ENCODE data around the gene RAD51. TPM values are rescaled to one million over a fixed set of nuclear protein-coding genes. Genes with fewer than 3 reads are reported as not detected.

The RAD51 gene
- total and polyA plus RNA-seq, 8 donors, result 4.4 to 15.6 (median 12.6) TPM

DNA sequence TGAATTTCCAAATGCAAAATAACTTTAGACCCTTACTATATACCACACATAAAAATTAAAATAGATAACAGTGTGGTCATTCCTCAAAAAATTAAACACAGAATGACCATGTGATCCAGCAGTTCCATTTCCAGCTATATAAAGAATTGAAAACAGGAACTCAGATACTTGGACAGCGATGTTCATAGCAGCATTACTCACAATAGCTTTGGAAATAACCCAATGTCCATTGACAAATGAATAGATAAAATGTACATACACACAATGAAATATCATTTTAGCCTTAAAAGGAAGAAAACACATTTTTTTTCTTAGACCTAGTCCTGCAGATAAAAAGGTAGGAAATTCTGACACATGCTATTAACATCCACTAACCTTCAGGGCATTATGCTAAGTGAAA lies 26.7 kb downstream of the RAD51 start:
- no peaks in the 10 kb centered on the region for H3K4me1 ChIP-seq
- intact Hi-C loops (cut with DNase I), result no loop called here
- DNase-seq (no peak), ATAC-seq (no peak)
- no peak overlapping the region for H3K4me3 ChIP-seq
- H3K36me3 ChIP-seq, result peaks cover 0 to 8% of the 10 kb centered on the region in 2 donors
- H3K27me3 ChIP-seq, result no peaks in the 10 kb centered on the region
- no peaks in the 10 kb centered on the region for H3K9me3 ChIP-seq
- H3K27ac ChIP-seq, result no peak overlapping the region
- TF ChIP-seq CTCF (IDR thresholded peaks at IDR 0.05), result no peak

GRCh38 chr15:40722354-40722753 lies 27.4 kb downstream of the RAD51 start:
- H3K27ac ChIP-seq, result no peak overlapping the region
- H3K9me3 ChIP-seq, result no peaks in the 10 kb centered on the region
- no peak overlapping the region for H3K4me3 ChIP-seq
- intact Hi-C loops (cut with DNase I), result no loop called here
- DNase-seq (no peak), ATAC-seq (no peak)
- no peaks in the 10 kb centered on the region for H3K27me3 ChIP-seq
- H3K36me3 ChIP-seq, result peaks cover 0 to 8% of the 10 kb centered on the region in 2 donors
- TF ChIP-seq CTCF (IDR thresholded peaks at IDR 0.05), result no peak
- H3K4me1 ChIP-seq, result no peaks in the 10 kb centered on the region

GRCh38 chr15:40722934-40723333 lies 28.0 kb downstream of the RAD51 start:
- no peak overlapping the region for H3K27ac ChIP-seq
- H3K27me3 ChIP-seq, result no peaks in the 10 kb centered on the region
- no peak for DNase-seq
- H3K4me3 ChIP-seq, result no peak overlapping the region
- H3K9me3 ChIP-seq, result no peaks in the 10 kb centered on the region
- peaks cover 0 to 8% of the 10 kb centered on the region in 2 donors for H3K36me3 ChIP-seq
- H3K4me1 ChIP-seq, result no peaks in the 10 kb centered on the region
- ATAC-seq, result no peak
- intact Hi-C loops (cut with DNase I), result no loop called here
- no peak for TF ChIP-seq CTCF (IDR thresholded peaks at IDR 0.05)

DNA sequence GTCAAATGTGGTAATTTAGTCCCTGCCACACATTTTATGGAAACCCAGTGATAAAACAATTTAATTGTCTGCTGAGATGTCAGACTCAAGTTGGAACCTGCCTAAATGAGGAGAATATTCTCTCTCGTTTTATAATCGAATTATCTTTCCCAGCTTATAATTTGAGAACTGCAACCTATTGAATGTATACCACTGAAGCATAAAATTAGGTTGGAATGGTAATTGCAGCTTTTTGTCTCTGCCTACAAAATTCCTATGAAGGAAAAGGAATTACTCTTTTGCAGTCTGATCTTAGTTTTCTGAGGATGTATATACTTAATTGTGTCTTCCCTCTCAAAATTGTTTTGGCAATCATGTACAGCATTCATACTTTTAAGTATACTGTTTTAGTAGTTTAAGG lies 28.9 kb downstream of the RAD51 start:
- no peaks in the 10 kb centered on the region for H3K9me3 ChIP-seq
- no peak overlapping the region for H3K27ac ChIP-seq
- peaks cover 0 to 6% of the 10 kb centered on the region in 2 donors for H3K36me3 ChIP-seq
- no peaks in the 10 kb centered on the region for H3K27me3 ChIP-seq
- no peak for TF ChIP-seq CTCF (IDR thresholded peaks at IDR 0.05)
- no peak for DNase-seq
- no peak overlapping the region for H3K4me3 ChIP-seq
- ATAC-seq, result no peak
- H3K4me1 ChIP-seq, result no peaks in the 10 kb centered on the region
- intact Hi-C loops (cut with DNase I), result no loop called here

DNA sequence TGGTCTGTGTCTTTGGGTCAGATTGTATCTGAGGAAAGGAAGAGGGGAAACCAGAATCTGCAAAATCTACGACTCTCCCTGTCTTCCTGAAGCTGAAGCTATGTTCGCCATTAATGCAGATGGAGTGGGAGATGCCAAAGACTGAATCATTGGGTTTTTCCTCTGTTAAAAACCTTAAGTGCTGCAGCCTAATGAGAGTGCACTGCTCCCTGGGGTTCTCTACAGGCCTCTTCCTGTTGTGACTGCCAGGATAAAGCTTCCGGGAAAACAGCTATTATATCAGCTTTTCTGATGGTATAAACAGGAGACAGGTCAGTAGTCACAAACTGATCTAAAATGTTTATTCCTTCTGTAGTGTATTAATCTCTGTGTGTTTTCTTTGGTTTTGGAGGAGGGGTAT lies 36.1 kb downstream of the RAD51 start:
- H3K4me1 ChIP-seq, result no peaks in the 10 kb centered on the region
- intact Hi-C loops (cut with DNase I), result no loop called here
- ATAC-seq, result no peak
- H3K27ac ChIP-seq, result no peak overlapping the region
- no peaks in the 10 kb centered on the region for H3K27me3 ChIP-seq
- no peaks in the 10 kb centered on the region for H3K9me3 ChIP-seq
- no peak for DNase-seq
- TF ChIP-seq CTCF (IDR thresholded peaks at IDR 0.05), result no peak
- H3K4me3 ChIP-seq, result no peak overlapping the region
- H3K36me3 ChIP-seq, result peaks cover 0 to 65% of the 10 kb centered on the region in 2 donors
